GM23338 (cell line): Measurements from ENCODE around the gene LRRC4. TPM values are rescaled to one million over a fixed set of nuclear protein-coding genes. Genes with fewer than 3 reads are reported as not detected.

Experiments
- ATAC-seq: fragments of 200-7000 bp; cut with Tn5 transposase; 3 replicates; pipeline ENCODE4 v1.9.1; 2020
- DNase-seq: peaks from one replicate; pipeline ENCODE4 v3.0.0-alpha.2; 2015; ENCODE audit warnings: low spot score
- H2AFZ ChIP-seq: fragments of 200-600 bp; sonication (generic); 2 replicates; pipeline ENCODE4 v1.8.0; 2016; ENCODE audit warnings: antibody characterized with exemption, mild to moderate bottlenecking, moderate library complexity
- H3F3A ChIP-seq: fragments of 200-600 bp; sonication (generic); replicated peaks from 2 replicates; pipeline ENCODE4 v1.8.0; 2017; ENCODE audit warnings: antibody characterized with exemption, mixed run types, low read depth
- H3K27ac ChIP-seq: fragments of 200-600 bp; sonication (generic); 2 replicates; pipeline ENCODE4 v1.6.1; 2016; ENCODE audit warnings: low read depth
- H3K27me3 ChIP-seq: fragments of 200-600 bp; sonication (generic); 2 replicates; pipeline ENCODE4 v1.8.0; 2016; ENCODE audit warnings: mild to moderate bottlenecking, mixed run types, moderate library complexity; ENCODE audit not compliant: insufficient read depth
- H3K36me3 ChIP-seq: fragments of 200-600 bp; sonication (generic); 2 replicates; pipeline ENCODE4 v1.8.0; 2016; ENCODE audit warnings: mild to moderate bottlenecking; ENCODE audit not compliant: insufficient read depth
- H3K4me1 ChIP-seq: fragments of 200-600 bp; sonication (generic); 2 replicates; pipeline ENCODE4 v1.8.0; 2016; ENCODE audit warnings: mild to moderate bottlenecking, moderate library complexity; ENCODE audit not compliant: insufficient read depth
- H3K4me2 ChIP-seq: fragments of 200-600 bp; sonication (generic); 2 replicates; pipeline ENCODE4 v1.7.1; 2017; ENCODE audit warnings: mixed run types
- H3K4me3 ChIP-seq: fragments of 200-600 bp; sonication (generic); 2 replicates; pipeline ENCODE4 v1.6.1; 2016; ENCODE audit warnings: mixed run types
- H3K79me2 ChIP-seq: fragments of 200-600 bp; sonication (generic); replicated peaks from 2 replicates; pipeline ENCODE4 v1.8.0; 2017; ENCODE audit warnings: mild to moderate bottlenecking; ENCODE audit not compliant: insufficient read depth
- H3K9me2 ChIP-seq: fragments of 200-600 bp; sonication (generic); 2 replicates; pipeline ENCODE4 v1.8.0; 2017; ENCODE audit not compliant: insufficient read depth
- H4K20me1 ChIP-seq: fragments of 200-600 bp; sonication (generic); replicated peaks from 2 replicates; pipeline ENCODE4 v1.8.0; 2017; ENCODE audit warnings: mild to moderate bottlenecking; ENCODE audit not compliant: insufficient read depth
- H3K27ac Mint-ChIP-seq: 2 replicates; pipeline ENCODE4 v1.8.0; 2020; ENCODE audit warnings: inconsistent platforms, mild to moderate bottlenecking, moderate library complexity, mixed read lengths
- H3K27me3 Mint-ChIP-seq: 3 replicates; pipeline ENCODE4 v1.8.0; 2022; ENCODE audit warnings: low read depth, mild to moderate bottlenecking, moderate library complexity, mixed read lengths, inconsistent platforms; ENCODE audit not compliant: insufficient read depth, poor library complexity
- H3K36me3 Mint-ChIP-seq: 3 replicates; pipeline ENCODE4 v1.8.0; 2021; ENCODE audit warnings: low read depth, mild to moderate bottlenecking, inconsistent platforms, moderate library complexity, mixed read lengths
- H3K4me1 Mint-ChIP-seq: 3 replicates; pipeline ENCODE4 v1.8.0; 2020; ENCODE audit warnings: mild to moderate bottlenecking, inconsistent platforms, mixed read lengths
- H3K4me3 Mint-ChIP-seq: 3 replicates; pipeline ENCODE4 v1.8.0; 2021; ENCODE audit warnings: moderate library complexity, mild to moderate bottlenecking, inconsistent platforms, mixed read lengths
- H3K9me3 Mint-ChIP-seq: 3 replicates; pipeline ENCODE4 v1.8.0; 2020; ENCODE audit warnings: moderate library complexity, mild to moderate bottlenecking, inconsistent platforms, mixed read lengths
- EZH2 ChIP-seq: fragments of 200-600 bp; sonication (generic); IDR thresholded peaks from one replicate; pipeline ENCODE4 v1.8.0; 2017; ENCODE audit warnings: antibody characterized with exemption, mild to moderate bottlenecking, low read depth; ENCODE audit not compliant: unreplicated experiment
- EZH2phosphoT487 ChIP-seq: fragments of 200-600 bp; sonication (generic); IDR thresholded peaks from one replicate; pipeline ENCODE4 v1.8.1; 2018; ENCODE audit warnings: antibody characterized with exemption; ENCODE audit not compliant: unreplicated experiment
- NANOG ChIP-seq: IDR thresholded peaks from 2 replicates; pipeline ENCODE4 v1.6.1; 2016; ENCODE audit warnings: antibody characterized with exemption, borderline replicate concordance
- POLR2AphosphoS5 ChIP-seq: IDR thresholded peaks from 2 replicates; pipeline ENCODE4 v1.6.1; 2016; ENCODE audit warnings: antibody characterized with exemption, low read depth
- STAT1 ChIP-seq: IDR thresholded peaks from one replicate; pipeline ENCODE4 v1.6.1; 2016; ENCODE audit warnings: antibody characterized with exemption; ENCODE audit not compliant: unreplicated experiment
- ZNF114 ChIP-seq: fragments of 250-450 bp; sonication (Bioruptor Pico); IDR thresholded peaks from 2 replicates; pipeline ENCODE4 v1.5.0; 2020; ENCODE audit warnings: mild to moderate bottlenecking, moderate library complexity
- polyA plus RNA-seq: library from polyadenylated mRNA; unstranded; fragments of >200 nt; fragmentation: Nextera tagmentation; extraction: Ambion mirVana; gene quantifications from 2 replicates; pipeline ENCODE4 v1.2.1, GENCODE V29; 2016
- total RNA-seq: library from RNA; depleted of rRNA; stranded (reverse); fragments of >200 nt; shearing (Covaris generic); gene quantifications from 2 replicates; pipeline ENCODE4 v1.2.3, GENCODE V29; 2014
- TF ChIP-seq, protein P1 (sequence below): IDR thresholded peaks from one replicate; pipeline ENCODE4 v1.6.1; 2018; ENCODE audit warnings: antibody characterized with exemption; ENCODE audit not compliant: unreplicated experiment
- TF ChIP-seq, protein P2 (sequence below): IDR thresholded peaks from 2 replicates; pipeline ENCODE4 v1.6.1; 2016; ENCODE audit warnings: antibody characterized with exemption
- TF ChIP-seq, protein P3 (sequence below): fragments of 250-450 bp; sonication (Bioruptor Pico); IDR thresholded peaks from 2 replicates; pipeline ENCODE4 v1.5.0; 2020; ENCODE audit warnings: mild to moderate bottlenecking, moderate library complexity

LRRC4 gene
- total and polyA plus RNA-seq, 2 experiments from 2014 or later, result 1.9 to 5.2 TPM

DNA sequence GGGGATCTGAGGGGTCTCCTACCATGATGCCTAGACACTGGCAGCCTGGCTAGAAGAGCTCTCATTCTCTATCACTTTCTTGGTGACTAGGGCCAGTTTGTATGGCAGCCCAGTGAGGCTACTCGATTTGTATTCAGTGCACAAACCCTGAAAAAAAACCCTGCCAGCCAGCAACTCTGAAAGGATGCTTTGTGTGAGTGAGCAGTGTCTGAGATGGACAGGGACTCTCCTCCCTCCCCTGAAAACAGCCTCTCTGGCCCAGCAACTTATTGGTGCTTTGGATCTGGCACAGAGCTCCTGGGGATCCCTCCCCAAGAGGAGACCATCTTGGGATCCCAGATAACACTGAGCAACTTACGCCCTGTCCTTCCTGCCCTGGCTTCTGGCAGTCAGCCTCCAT lies 10.8 kb upstream of the LRRC4 start:
- peaks cover 25% of the 10 kb centered on the region for H4K20me1 ChIP-seq

More for the DNA sequence above, 10.8 kb upstream of the LRRC4 start:
- peaks cover 3% of the 10 kb centered on the region for H3K27me3 Mint-ChIP-seq
- Histone ChIP-seq H3F3A (no peaks in the 10 kb centered on the region), H3K36me3 (no peaks in the 10 kb centered on the region), H3K4me2 (no peak overlapping the region), H3K27me3 (no peaks in the 10 kb centered on the region), H2AFZ (no peak overlapping the region), H3K79me2 (no peaks in the 10 kb centered on the region), H3K27ac (no peak overlapping the region), H3K4me1 (no peaks in the 10 kb centered on the region), H3K4me3 (no peak overlapping the region), H3K9me2 (no peaks in the 10 kb centered on the region)
- DNase-seq, result no peak
- TF ChIP-seq STAT1 (no peak), POLR2AphosphoS5 (no peak), EZH2phosphoT487 (no peak), NANOG (no peak), EZH2 (no peak), ZNF114 (CRISPR knock-in tag) (no peak)
- TF ChIP-seq, protein P1, sequence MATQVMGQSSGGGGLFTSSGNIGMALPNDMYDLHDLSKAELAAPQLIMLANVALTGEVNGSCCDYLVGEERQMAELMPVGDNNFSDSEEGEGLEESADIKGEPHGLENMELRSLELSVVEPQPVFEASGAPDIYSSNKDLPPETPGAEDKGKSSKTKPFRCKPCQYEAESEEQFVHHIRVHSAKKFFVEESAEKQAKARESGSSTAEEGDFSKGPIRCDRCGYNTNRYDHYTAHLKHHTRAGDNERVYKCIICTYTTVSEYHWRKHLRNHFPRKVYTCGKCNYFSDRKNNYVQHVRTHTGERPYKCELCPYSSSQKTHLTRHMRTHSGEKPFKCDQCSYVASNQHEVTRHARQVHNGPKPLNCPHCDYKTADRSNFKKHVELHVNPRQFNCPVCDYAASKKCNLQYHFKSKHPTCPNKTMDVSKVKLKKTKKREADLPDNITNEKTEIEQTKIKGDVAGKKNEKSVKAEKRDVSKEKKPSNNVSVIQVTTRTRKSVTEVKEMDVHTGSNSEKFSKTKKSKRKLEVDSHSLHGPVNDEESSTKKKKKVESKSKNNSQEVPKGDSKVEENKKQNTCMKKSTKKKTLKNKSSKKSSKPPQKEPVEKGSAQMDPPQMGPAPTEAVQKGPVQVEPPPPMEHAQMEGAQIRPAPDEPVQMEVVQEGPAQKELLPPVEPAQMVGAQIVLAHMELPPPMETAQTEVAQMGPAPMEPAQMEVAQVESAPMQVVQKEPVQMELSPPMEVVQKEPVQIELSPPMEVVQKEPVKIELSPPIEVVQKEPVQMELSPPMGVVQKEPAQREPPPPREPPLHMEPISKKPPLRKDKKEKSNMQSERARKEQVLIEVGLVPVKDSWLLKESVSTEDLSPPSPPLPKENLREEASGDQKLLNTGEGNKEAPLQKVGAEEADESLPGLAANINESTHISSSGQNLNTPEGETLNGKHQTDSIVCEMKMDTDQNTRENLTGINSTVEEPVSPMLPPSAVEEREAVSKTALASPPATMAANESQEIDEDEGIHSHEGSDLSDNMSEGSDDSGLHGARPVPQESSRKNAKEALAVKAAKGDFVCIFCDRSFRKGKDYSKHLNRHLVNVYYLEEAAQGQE, result no peak
- TF ChIP-seq, protein P2, sequence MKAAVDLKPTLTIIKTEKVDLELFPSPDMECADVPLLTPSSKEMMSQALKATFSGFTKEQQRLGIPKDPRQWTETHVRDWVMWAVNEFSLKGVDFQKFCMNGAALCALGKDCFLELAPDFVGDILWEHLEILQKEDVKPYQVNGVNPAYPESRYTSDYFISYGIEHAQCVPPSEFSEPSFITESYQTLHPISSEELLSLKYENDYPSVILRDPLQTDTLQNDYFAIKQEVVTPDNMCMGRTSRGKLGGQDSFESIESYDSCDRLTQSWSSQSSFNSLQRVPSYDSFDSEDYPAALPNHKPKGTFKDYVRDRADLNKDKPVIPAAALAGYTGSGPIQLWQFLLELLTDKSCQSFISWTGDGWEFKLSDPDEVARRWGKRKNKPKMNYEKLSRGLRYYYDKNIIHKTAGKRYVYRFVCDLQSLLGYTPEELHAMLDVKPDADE, result no peak
- TF ChIP-seq, protein P3, sequence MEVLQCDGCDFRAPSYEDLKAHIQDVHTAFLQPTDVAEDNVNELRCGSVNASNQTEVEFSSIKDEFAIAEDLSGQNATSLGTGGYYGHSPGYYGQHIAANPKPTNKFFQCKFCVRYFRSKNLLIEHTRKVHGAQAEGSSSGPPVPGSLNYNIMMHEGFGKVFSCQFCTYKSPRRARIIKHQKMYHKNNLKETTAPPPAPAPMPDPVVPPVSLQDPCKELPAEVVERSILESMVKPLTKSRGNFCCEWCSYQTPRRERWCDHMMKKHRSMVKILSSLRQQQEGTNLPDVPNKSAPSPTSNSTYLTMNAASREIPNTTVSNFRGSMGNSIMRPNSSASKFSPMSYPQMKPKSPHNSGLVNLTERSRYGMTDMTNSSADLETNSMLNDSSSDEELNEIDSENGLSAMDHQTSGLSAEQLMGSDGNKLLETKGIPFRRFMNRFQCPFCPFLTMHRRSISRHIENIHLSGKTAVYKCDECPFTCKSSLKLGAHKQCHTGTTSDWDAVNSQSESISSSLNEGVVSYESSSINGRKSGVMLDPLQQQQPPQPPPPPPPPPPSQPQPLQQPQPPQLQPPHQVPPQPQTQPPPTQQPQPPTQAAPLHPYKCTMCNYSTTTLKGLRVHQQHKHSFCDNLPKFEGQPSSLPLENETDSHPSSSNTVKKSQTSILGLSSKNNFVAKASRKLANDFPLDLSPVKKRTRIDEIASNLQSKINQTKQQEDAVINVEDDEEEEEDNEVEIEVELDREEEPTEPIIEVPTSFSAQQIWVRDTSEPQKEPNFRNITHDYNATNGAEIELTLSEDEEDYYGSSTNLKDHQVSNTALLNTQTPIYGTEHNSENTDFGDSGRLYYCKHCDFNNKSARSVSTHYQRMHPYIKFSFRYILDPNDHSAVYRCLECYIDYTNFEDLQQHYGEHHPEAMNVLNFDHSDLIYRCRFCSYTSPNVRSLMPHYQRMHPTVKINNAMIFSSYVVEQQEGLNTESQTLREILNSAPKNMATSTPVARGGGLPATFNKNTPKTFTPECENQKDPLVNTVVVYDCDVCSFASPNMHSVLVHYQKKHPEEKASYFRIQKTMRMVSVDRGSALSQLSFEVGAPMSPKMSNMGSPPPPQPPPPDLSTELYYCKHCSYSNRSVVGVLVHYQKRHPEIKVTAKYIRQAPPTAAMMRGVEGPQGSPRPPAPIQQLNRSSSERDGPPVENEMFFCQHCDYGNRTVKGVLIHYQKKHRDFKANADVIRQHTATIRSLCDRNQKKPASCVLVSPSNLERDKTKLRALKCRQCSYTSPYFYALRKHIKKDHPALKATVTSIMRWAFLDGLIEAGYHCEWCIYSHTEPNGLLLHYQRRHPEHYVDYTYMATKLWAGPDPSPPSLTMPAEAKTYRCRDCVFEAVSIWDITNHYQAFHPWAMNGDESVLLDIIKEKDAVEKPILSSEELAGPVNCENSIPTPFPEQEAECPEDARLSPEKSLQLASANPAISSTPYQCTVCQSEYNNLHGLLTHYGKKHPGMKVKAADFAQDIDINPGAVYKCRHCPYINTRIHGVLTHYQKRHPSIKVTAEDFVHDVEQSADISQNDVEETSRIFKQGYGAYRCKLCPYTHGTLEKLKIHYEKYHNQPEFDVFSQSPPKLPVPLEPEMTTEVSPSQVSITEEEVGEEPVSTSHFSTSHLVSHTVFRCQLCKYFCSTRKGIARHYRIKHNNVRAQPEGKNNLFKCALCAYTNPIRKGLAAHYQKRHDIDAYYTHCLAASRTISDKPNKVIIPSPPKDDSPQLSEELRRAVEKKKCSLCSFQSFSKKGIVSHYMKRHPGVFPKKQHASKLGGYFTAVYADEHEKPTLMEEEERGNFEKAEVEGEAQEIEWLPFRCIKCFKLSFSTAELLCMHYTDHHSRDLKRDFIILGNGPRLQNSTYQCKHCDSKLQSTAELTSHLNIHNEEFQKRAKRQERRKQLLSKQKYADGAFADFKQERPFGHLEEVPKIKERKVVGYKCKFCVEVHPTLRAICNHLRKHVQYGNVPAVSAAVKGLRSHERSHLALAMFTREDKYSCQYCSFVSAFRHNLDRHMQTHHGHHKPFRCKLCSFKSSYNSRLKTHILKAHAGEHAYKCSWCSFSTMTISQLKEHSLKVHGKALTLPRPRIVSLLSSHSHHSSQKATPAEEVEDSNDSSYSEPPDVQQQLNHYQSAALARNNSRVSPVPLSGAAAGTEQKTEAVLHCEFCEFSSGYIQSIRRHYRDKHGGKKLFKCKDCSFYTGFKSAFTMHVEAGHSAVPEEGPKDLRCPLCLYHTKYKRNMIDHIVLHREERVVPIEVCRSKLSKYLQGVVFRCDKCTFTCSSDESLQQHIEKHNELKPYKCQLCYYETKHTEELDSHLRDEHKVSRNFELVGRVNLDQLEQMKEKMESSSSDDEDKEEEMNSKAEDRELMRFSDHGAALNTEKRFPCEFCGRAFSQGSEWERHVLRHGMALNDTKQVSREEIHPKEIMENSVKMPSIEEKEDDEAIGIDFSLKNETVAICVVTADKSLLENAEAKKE, result no peak
- H3K4me3 Mint-ChIP-seq, result no peak overlapping the region
- no peaks in the 10 kb centered on the region for H3K9me3 Mint-ChIP-seq
- no peak for ATAC-seq
- H3K36me3 Mint-ChIP-seq, result no peaks in the 10 kb centered on the region
- H3K4me1 Mint-ChIP-seq, result peaks cover 15% of the 10 kb centered on the region; the same call in 2 of the 3 replicates
- H3K27ac Mint-ChIP-seq, result no peak overlapping the region
